CD14-positive monocyte (primary cell): Measurements from ENCODE around the gene AIG1. TPM values are rescaled to one million over a fixed set of nuclear protein-coding genes. Genes with fewer than 3 reads are reported as not detected.

ENCODE experiments used
- DNase-seq, 3 donors: peaks; one replicate each; pipeline ENCODE4 v3.0.0-alpha.2; 2011 to 2022
- H2AFZ ChIP-seq: 2 replicates; pipeline ENCODE4 v1.6.0; 2012; ENCODE audit warnings: mild to moderate bottlenecking, low read depth, low read length, inconsistent platforms; ENCODE audit not compliant: insufficient read depth, poor library complexity, severe bottlenecking
- H3K27ac ChIP-seq, 2 donors: 1 replicate in 1 of 2; 2 replicates in 1 of 2; pipeline ENCODE4 v1.5.1; 2012 to 2013; ENCODE audit warnings: low read length in 2 of 2, control low read depth in 1 of 2, inconsistent platforms in 1 of 2, low read depth in 1 of 2, mild to moderate bottlenecking in 1 of 2
- H3K27me3 ChIP-seq, 2 donors: one replicate each; pipeline versions ENCODE4 v1.6.0 to v1.6.1; 2011 to 2013; ENCODE audit warnings: low read length in 2 of 2; ENCODE audit not compliant: control insufficient read depth in 2 of 2, insufficient read depth in 2 of 2
- H3K36me3 ChIP-seq, 2 donors: replicated peaks in 1 of 2; 1 replicate in 1 of 2; 2 replicates in 1 of 2; pipeline versions ENCODE4 v1.5.1 to v1.6.1; 2012 to 2013; ENCODE audit warnings: low read length in 2 of 2, control low read depth in 1 of 2, inconsistent platforms in 1 of 2, mild to moderate bottlenecking in 1 of 2; ENCODE audit not compliant: insufficient read depth in 2 of 2, control insufficient read depth in 1 of 2
- H3K4me1 ChIP-seq, 2 donors: 1 replicate in 1 of 2; 2 replicates in 1 of 2; pipeline versions ENCODE4 v1.5.1 to v1.6.1; 2012 to 2013; ENCODE audit warnings: low read length in 2 of 2, control low read depth in 1 of 2, inconsistent platforms in 1 of 2, mild to moderate bottlenecking in 1 of 2, moderate library complexity in 1 of 2; ENCODE audit not compliant: insufficient read depth in 2 of 2, control insufficient read depth in 1 of 2
- H3K4me2 ChIP-seq: replicated peaks from 2 replicates; pipeline ENCODE3; 2012; ENCODE audit warnings: low read length, moderate library complexity, mild to moderate bottlenecking; ENCODE audit not compliant: poor library complexity, severe bottlenecking; ENCODE audit errors: extremely low read depth
- H3K4me3 ChIP-seq, 3 experiments: fragments of 200-600 bp in 1 of 3; sonication (generic) in 1 of 3; replicated peaks in 1 of 3; 1 replicate in 2 of 3; 2 replicates in 1 of 3; pipeline ENCODE4 v1.5.1; 2011 to 2013; ENCODE audit warnings: low read length in 3 of 3, mild to moderate bottlenecking in 3 of 3, control low read depth in 2 of 3, low read depth in 2 of 3, inconsistent platforms in 1 of 3, moderate library complexity in 1 of 3
- H3K79me2 ChIP-seq: 2 replicates; pipeline ENCODE4 v1.6.0; 2012; ENCODE audit warnings: mild to moderate bottlenecking, control low read depth, inconsistent platforms, low read length, moderate library complexity; ENCODE audit not compliant: insufficient read depth
- H3K9ac ChIP-seq: 2 replicates; pipeline ENCODE4 v1.6.0; 2017; ENCODE audit warnings: low read length, mild to moderate bottlenecking; ENCODE audit not compliant: insufficient read depth, poor library complexity, severe bottlenecking
- H3K9me3 ChIP-seq, 2 donors: replicated peaks in 1 of 2; 1 replicate in 1 of 2; 2 replicates in 1 of 2; pipeline versions ENCODE4 v1.5.1 to v1.6.1; 2012 to 2013; ENCODE audit warnings: low read length in 2 of 2, control low read depth in 1 of 2; ENCODE audit not compliant: control insufficient read depth in 1 of 2, insufficient read depth in 1 of 2
- H4K20me1 ChIP-seq: 2 replicates; pipeline ENCODE4 v1.6.0; 2012; ENCODE audit warnings: mild to moderate bottlenecking, low read length, control low read depth, moderate library complexity; ENCODE audit not compliant: insufficient read depth
- H3K27ac Mint-ChIP-seq, 7 donors: one replicate each; pipeline ENCODE4 v1.8.0; 2020; ENCODE audit warnings: mild to moderate bottlenecking in 7 of 7, mixed read lengths in 7 of 7, moderate library complexity in 6 of 7, inconsistent platforms in 2 of 7
- H3K27me3 Mint-ChIP-seq, 3 donors: one replicate each; pipeline ENCODE4 v1.8.0; 2021 to 2022; ENCODE audit warnings: low read depth in 3 of 3, mild to moderate bottlenecking in 3 of 3, mixed read lengths in 3 of 3, moderate library complexity in 3 of 3, inconsistent platforms in 1 of 3
- H3K36me3 Mint-ChIP-seq, 2 donors: one replicate each; pipeline ENCODE4 v1.8.0; 2020; ENCODE audit warnings: mixed read lengths in 2 of 2, inconsistent platforms in 1 of 2, mild to moderate bottlenecking in 1 of 2
- H3K4me1 Mint-ChIP-seq: one replicate; pipeline ENCODE4 v1.8.0; 2020; ENCODE audit warnings: mild to moderate bottlenecking, mixed read lengths
- H3K4me3 Mint-ChIP-seq, 2 donors: one replicate each; pipeline ENCODE4 v1.8.0; 2020; ENCODE audit warnings: mild to moderate bottlenecking in 2 of 2, mixed read lengths in 2 of 2, moderate library complexity in 1 of 2
- H3K9me3 Mint-ChIP-seq, 7 donors: one replicate each; pipeline ENCODE4 v1.8.0; 2020 to 2022; ENCODE audit warnings: mixed read lengths in 7 of 7, mild to moderate bottlenecking in 6 of 7, moderate library complexity in 6 of 7, inconsistent platforms in 2 of 7
- CTCF ChIP-seq: fragments of 200-600 bp; IDR thresholded peaks from one replicate; pipeline ENCODE4 v1.8.0; 2022; ENCODE audit warnings: antibody characterized with exemption, mild to moderate bottlenecking
- WGBS: methylation state at CpG from one replicate; pipeline ENCODE4 v1.1.5; 2013; ENCODE audit warnings: missing lambda C conversion rate; ENCODE audit not compliant: insufficient coverage; 5-methylcytosine and 5-hydroxymethylcytosine counted together
- intact Hi-C, 2 donors: fragments of 100-400 bp; cut with micrococcal nuclease; formaldehyde crosslinking; loops; one replicate each; pipeline versions ENCODE4 v1.15.0 to v1.15.1; 2023
- polyA plus RNA-seq, 3 donors: library from polyadenylated mRNA; depleted of rRNA in 1 of 3; unstranded in 2 of 3; stranded (reverse) in 1 of 3; fragments of 300-500 nt in 2 of 3; fragments of >200 nt in 1 of 3; fragmentation: Illumina TruSeq in 2 of 3; gene quantifications; 1 replicate in 2 of 3; 2 replicates in 1 of 3; pipeline ENCODE4 v1.2.3, GENCODE V29; 2012 to 2021

AIG1 gene
- polyA plus RNA-seq, 3 donors = 6.7 to 7.6 (median 6.8) TPM

- TF ChIP-seq CTCF = peak; percentile 81
- H3K9ac ChIP-seq = no peak overlapping the region
- no peak overlapping the region for H3K4me2 ChIP-seq
- Mint-ChIP-seq H3K27me3 (no peaks in the 10 kb centered on the region), H3K36me3 (no peaks in the 10 kb centered on the region), H3K4me3 (no peak overlapping the region), H3K27ac (no peak overlapping the region), H3K9me3 (peaks cover 0 to 4% (median 0%) of the 10 kb centered on the region in 7 donors), H3K4me1 (no peaks in the 10 kb centered on the region)
- H3K27me3 ChIP-seq = no peaks in the 10 kb centered on the region
- H3K36me3 ChIP-seq = no peaks in the 10 kb centered on the region
- H3K4me3 ChIP-seq = no peak overlapping the region
- intact Hi-C loops = loop anchor here in 1 of 2 donors (5.0 to 10.0 kb wide), 3 partner anchors 80 to 462 kb away; partner anchors contain the start of gene HIVEP2
- peak; percentile 22 to 47 (median 32) for DNase-seq
- H3K4me1 ChIP-seq = no peaks in the 10 kb centered on the region
- H2AFZ ChIP-seq = no peak overlapping the region
- no peaks in the 10 kb centered on the region for H3K9me3 ChIP-seq
- no peaks in the 10 kb centered on the region for H4K20me1 ChIP-seq
- H3K79me2 ChIP-seq = no peaks in the 10 kb centered on the region
- no CpG with 5 or more reads among the region's 5 CpGs for WGBS
- no peak overlapping the region for H3K27ac ChIP-seq
These were observed 33.8 kb upstream of the AIG1 start for GRCh38 chr6:143026696-143027449.

GRCh38 chr6:143034689-143035334 is 25.9 kb upstream of the AIG1 start:
- H3K4me3 ChIP-seq = no peak overlapping the region

More at GRCh38 chr6:143034689-143035334, 25.9 kb upstream of the AIG1 start:
- TF ChIP-seq CTCF = no peak
- Mint-ChIP-seq H3K4me1 (peaks cover 6% of the 10 kb centered on the region), H3K36me3 (no peaks in the 10 kb centered on the region), H3K27ac (no peak overlapping the region), H3K4me3 (no peak overlapping the region), H3K9me3 (peaks cover 0 to 7% (median 2%) of the 10 kb centered on the region in 7 donors), H3K27me3 (peaks cover 0 to 3% (median 0%) of the 10 kb centered on the region in 3 donors)
- H3K4me2 ChIP-seq = no peak overlapping the region
- no peak for DNase-seq
- H3K9ac ChIP-seq = no peak overlapping the region
- H3K79me2 ChIP-seq = no peaks in the 10 kb centered on the region
- intact Hi-C loops = no loop called here
- H4K20me1 ChIP-seq = no peaks in the 10 kb centered on the region
- no peak overlapping the region for H3K27ac ChIP-seq
- WGBS = 83% methylated on average over 9 of the region's 9 CpGs
- no peaks in the 10 kb centered on the region for H3K9me3 ChIP-seq
- H3K27me3 ChIP-seq = no peaks in the 10 kb centered on the region
- no peak overlapping the region for H2AFZ ChIP-seq
- no peaks in the 10 kb centered on the region for H3K36me3 ChIP-seq
- no peaks in the 10 kb centered on the region for H3K4me1 ChIP-seq
